Skin of body (tissue), 2 donors: ENCODE results near the gene GHITM. TPM values are rescaled to one million over a fixed set of nuclear protein-coding genes. Genes with fewer than 3 reads are reported as not detected.

Experiments
- DNase-seq: peaks from one replicate; lab custom pipeline; 2025; lab: John Stamatoyannopoulos, UW
- total RNA-seq: library from RNA; depleted of rRNA; stranded (reverse); fragments of >200 nt; gene quantifications from one replicate; pipeline ENCODE4 v1.2.3, GENCODE V29; 2014

GHITM gene
- total RNA-seq, 1 donor from 2014 or later, result 99.2 TPM

- DNase-seq, result no peak
Observed at GRCh38 chr10:84198206-84198915, 59.1 kb downstream of the GHITM start.

GRCh38 chr10:84200537-84201243, 61.4 kb downstream of the GHITM start:
- DNase-seq, result no peak

- no peak for DNase-seq
Observed at GRCh38 chr10:84201244-84201606, 61.9 kb downstream of the GHITM start.

- no peak for DNase-seq
Observed at GRCh38 chr10:84201682-84202081, 62.4 kb downstream of the GHITM start.

GRCh38 chr10:84202349-84202748, 63.0 kb downstream of the GHITM start:
- no peak for DNase-seq

Other genes with a start within 250 kb of the GHITM start
- gene GPR15LG, start 34.3 kb downstream of the GHITM start, total RNA-seq, result 2.1 TPM
- 1.7 TPM for gene CDHR1, start 55.0 kb downstream of the GHITM start, total RNA-seq
- gene LRIT2, start 86.0 kb downstream of the GHITM start, total RNA-seq, result not detected
- not detected for gene LRIT1, start 102.0 kb downstream of the GHITM start, total RNA-seq
- 1.7 TPM for gene RGR, start 105.5 kb downstream of the GHITM start, total RNA-seq
- gene CCSER2, start 189.1 kb downstream of the GHITM start, total RNA-seq, result 36.6 TPM